H9 (cell line): ENCODE data around the gene ESPNL. TPM values are rescaled to one million over a fixed set of nuclear protein-coding genes. Genes with fewer than 3 reads are reported as not detected.

Experiments
- DNase-seq: peaks from one replicate; pipeline ENCODE4 v3.0.0-alpha.2; 2017
- H2AFZ ChIP-seq: one replicate; pipeline ENCODE4 v1.6.1; 2013; ENCODE audit warnings: mild to moderate bottlenecking, low read length, control low read depth, moderate library complexity
- H2AK5ac ChIP-seq: 2 replicates; pipeline ENCODE4 v1.6.1; 2013; ENCODE audit warnings: low read length, control low read depth, mixed read lengths; ENCODE audit not compliant: insufficient read length
- H2BK120ac ChIP-seq: one replicate; pipeline ENCODE4 v1.6.1; 2013; ENCODE audit warnings: low read depth, mild to moderate bottlenecking, low read length, control low read depth, inconsistent platforms; ENCODE audit not compliant: poor library complexity, severe bottlenecking
- H2BK12ac ChIP-seq: 2 replicates; pipeline ENCODE4 v1.6.1; 2013; ENCODE audit warnings: low read length, control low read depth, mixed read lengths, low read depth; ENCODE audit not compliant: insufficient read length
- H2BK15ac ChIP-seq: 2 replicates; pipeline ENCODE4 v1.6.1; 2013; ENCODE audit warnings: low read depth, low read length, control low read depth
- H2BK20ac ChIP-seq: one replicate; pipeline ENCODE4 v1.6.1; 2013; ENCODE audit warnings: low read depth, mild to moderate bottlenecking, low read length, control low read depth, inconsistent platforms; ENCODE audit not compliant: poor library complexity, severe bottlenecking
- H2BK5ac ChIP-seq: 2 replicates; pipeline ENCODE4 v1.6.1; 2013; ENCODE audit warnings: low read length, control low read depth, mixed read lengths; ENCODE audit not compliant: insufficient read length
- H3K14ac ChIP-seq: 2 replicates; pipeline ENCODE4 v1.6.1; 2013; ENCODE audit warnings: low read length, control low read depth; ENCODE audit not compliant: insufficient read depth
- H3K18ac ChIP-seq: 2 replicates; pipeline ENCODE4 v1.6.1; 2013; ENCODE audit warnings: low read depth, mild to moderate bottlenecking, mixed read lengths, low read length, control low read depth; ENCODE audit not compliant: insufficient read length
- H3K23ac ChIP-seq: 2 replicates; pipeline ENCODE4 v1.6.1; 2013; ENCODE audit warnings: low read length, control low read depth, mixed read lengths, low read depth; ENCODE audit not compliant: insufficient read length
- H3K23me2 ChIP-seq: 2 replicates; pipeline ENCODE4 v1.6.1; 2013; ENCODE audit warnings: low read depth, mild to moderate bottlenecking, mixed read lengths, low read length, control low read depth; ENCODE audit not compliant: insufficient read length, poor library complexity, severe bottlenecking
- H3K27ac ChIP-seq: 2 replicates; pipeline ENCODE4 v1.5.1; 2013; ENCODE audit warnings: low read length, control low read depth, mixed read lengths, low read depth; ENCODE audit not compliant: insufficient read length
- H3K27me3 ChIP-seq: 2 replicates; pipeline ENCODE4 v1.6.1; 2013; ENCODE audit warnings: low read length, control low read depth, inconsistent platforms; ENCODE audit not compliant: insufficient read depth
- H3K4ac ChIP-seq: 2 replicates; pipeline ENCODE4 v1.6.1; 2013; ENCODE audit warnings: low read depth, mild to moderate bottlenecking, control low read depth, inconsistent platforms, low read length, moderate library complexity
- H3K4me1 ChIP-seq: 2 replicates; pipeline ENCODE4 v1.6.1; 2013; ENCODE audit warnings: low read length, control low read depth, inconsistent platforms; ENCODE audit not compliant: insufficient read depth
- H3K4me2 ChIP-seq: 2 replicates; pipeline ENCODE4 v1.6.1; 2013; ENCODE audit warnings: low read length, control low read depth, mixed read lengths; ENCODE audit not compliant: insufficient read length, insufficient read depth
- H3K56ac ChIP-seq: 2 replicates; pipeline ENCODE4 v1.6.1; 2013; ENCODE audit warnings: low read depth, mild to moderate bottlenecking, mixed read lengths, low read length, control low read depth; ENCODE audit not compliant: insufficient read length
- H3K79me1 ChIP-seq: 2 replicates; pipeline ENCODE4 v1.6.1; 2013; ENCODE audit warnings: low read depth, mild to moderate bottlenecking, moderate library complexity, low read length, control low read depth, inconsistent platforms; ENCODE audit not compliant: insufficient read depth, poor library complexity, severe bottlenecking
- H3K79me2 ChIP-seq: 2 replicates; pipeline ENCODE4 v1.6.1; 2013; ENCODE audit warnings: low read length, control low read depth, inconsistent platforms; ENCODE audit not compliant: insufficient read depth
- H3K9ac ChIP-seq: 2 replicates; pipeline ENCODE4 v1.6.1; 2013; ENCODE audit warnings: low read length, control low read depth, mixed read lengths; ENCODE audit not compliant: insufficient read length; ENCODE audit errors: extremely low read depth
- H3K9me3 ChIP-seq: one replicate; pipeline ENCODE4 v1.6.1; 2013; ENCODE audit warnings: low read depth, low read length, inconsistent platforms; ENCODE audit not compliant: control insufficient read depth
- H3T11ph ChIP-seq: one replicate; pipeline ENCODE4 v1.6.1; 2013; ENCODE audit warnings: mild to moderate bottlenecking, low read length, control low read depth, inconsistent platforms
- H4K20me1 ChIP-seq: one replicate; pipeline ENCODE4 v1.6.1; 2013; ENCODE audit not compliant: control insufficient read depth, insufficient read length, insufficient read depth
- H4K5ac ChIP-seq: 2 replicates; pipeline ENCODE4 v1.6.1; 2013; ENCODE audit warnings: low read depth, mild to moderate bottlenecking, mixed read lengths, low read length, control low read depth; ENCODE audit not compliant: insufficient read length
- H4K8ac ChIP-seq: replicated peaks from 2 replicates; pipeline ENCODE4 v1.6.1; 2013; ENCODE audit warnings: low read length, control low read depth, mixed read lengths, low read depth; ENCODE audit not compliant: insufficient read length
- H4K91ac ChIP-seq: 2 replicates; pipeline ENCODE4 v1.6.1; 2013; ENCODE audit warnings: low read depth, mild to moderate bottlenecking, moderate library complexity, mixed read lengths, low read length, control low read depth; ENCODE audit not compliant: insufficient read length
- H3K27ac Mint-ChIP-seq, 3 experiments: 2 replicates in 2 of 3; 3 replicates in 1 of 3; pipeline ENCODE4 v1.8.0; 2020 to 2021; ENCODE audit warnings: mixed read lengths in 3 of 3, mild to moderate bottlenecking in 1 of 3, moderate library complexity in 1 of 3
- H3K27me3 Mint-ChIP-seq: 2 replicates; pipeline ENCODE4 v1.8.0; 2021; ENCODE audit warnings: low read depth, mild to moderate bottlenecking, moderate library complexity, mixed read lengths
- H3K36me3 Mint-ChIP-seq, 3 experiments: 2 replicates in 2 of 3; 3 replicates in 1 of 3; pipeline ENCODE4 v1.8.0; 2020 to 2021; ENCODE audit warnings: low read depth in 3 of 3, mixed read lengths in 3 of 3; ENCODE audit not compliant: insufficient read depth in 1 of 3
- H3K4me1 Mint-ChIP-seq, 2 experiments: 2 replicates each; pipeline ENCODE4 v1.8.0; 2020; ENCODE audit warnings: mixed read lengths in 2 of 2
- H3K4me3 Mint-ChIP-seq, 2 experiments: 2 replicates in 1 of 2; 3 replicates in 1 of 2; pipeline ENCODE4 v1.8.0; 2020 to 2021; ENCODE audit warnings: mild to moderate bottlenecking in 2 of 2, mixed read lengths in 2 of 2, moderate library complexity in 1 of 2
- H3K9me3 Mint-ChIP-seq, 2 experiments: 2 replicates in 1 of 2; 3 replicates in 1 of 2; pipeline ENCODE4 v1.8.0; 2020; ENCODE audit warnings: mild to moderate bottlenecking in 2 of 2, mixed read lengths in 2 of 2, moderate library complexity in 1 of 2
- CTCF ChIP-seq: fragments of 200-600 bp; sonication (generic); conservative IDR thresholded peaks from 3 replicates; pipeline ENCODE4 v1.8.0; 2021; ENCODE audit warnings: antibody characterized with exemption, mild to moderate bottlenecking
- WGBS: extraction: QIAGEN DNeasy Blood & Tissue Kit; methylation state at CpG from one replicate; pipeline ENCODE4 v1.1.7; 2013; ENCODE audit warnings: missing lambda C conversion rate, low lambda C conversion rate, mixed read lengths; ENCODE audit not compliant: insufficient read length; ENCODE audit errors: extremely low coverage; 5-methylcytosine and 5-hydroxymethylcytosine counted together
- total RNA-seq: library from RNA; stranded (reverse); gene quantifications from 2 replicates; pipeline ENCODE4 v1.2.1, GENCODE V29; 2021

The ESPNL gene
- total RNA-seq, 1 experiment from 2014 or later = 0.17 TPM

GRCh38 chr2:238150686-238151085 lies 50.5 kb downstream of the ESPNL start:
- no peak overlapping the region for H3K4ac ChIP-seq
- no peak for TF ChIP-seq CTCF
- no peak overlapping the region for H2BK5ac ChIP-seq
- no peak overlapping the region for H2BK20ac ChIP-seq
- Mint-ChIP-seq H3K36me3 (no peaks in the 10 kb centered on the region; a peak in 2 of 7 replicates), H3K9me3 (no peaks in the 10 kb centered on the region), H3K4me3 (no peak overlapping the region), H3K4me1 (peaks cover 5 to 8% of the 10 kb centered on the region in 2 experiments), H3K27ac (no peak overlapping the region), H3K27me3 (no peaks in the 10 kb centered on the region)
- no peaks in the 10 kb centered on the region for H3K23me2 ChIP-seq
- H2BK15ac ChIP-seq = no peak overlapping the region
- no peak overlapping the region for H3K14ac ChIP-seq
- no peaks in the 10 kb centered on the region for H3K27me3 ChIP-seq
- no peak overlapping the region for H3K56ac ChIP-seq
- H3K79me2 ChIP-seq = no peaks in the 10 kb centered on the region
- no peak overlapping the region for H2AK5ac ChIP-seq
- no peak overlapping the region for H3K9ac ChIP-seq
- H3K79me1 ChIP-seq = no peaks in the 10 kb centered on the region
- H2AFZ ChIP-seq = no peak overlapping the region
- H4K5ac ChIP-seq = no peak overlapping the region
- no peaks in the 10 kb centered on the region for H3K9me3 ChIP-seq
- DNase-seq = no peak
- no peak overlapping the region for H2BK120ac ChIP-seq
- no peak overlapping the region for H4K8ac ChIP-seq
- no peak overlapping the region for H3K23ac ChIP-seq
- no peak overlapping the region for H3T11ph ChIP-seq
- no peaks in the 10 kb centered on the region for H3K4me1 ChIP-seq
- no CpG with 5 or more reads among the region's 25 CpGs for WGBS
- no peaks in the 10 kb centered on the region for H4K20me1 ChIP-seq
- no peak overlapping the region for H4K91ac ChIP-seq
- H3K4me2 ChIP-seq = no peak overlapping the region
- H3K27ac ChIP-seq = no peak overlapping the region
- no peak overlapping the region for H2BK12ac ChIP-seq
- no peak overlapping the region for H3K18ac ChIP-seq
